ENCODE data around the gene CAPN11.
"Not testable (repeated sequence)": the region's sequence is repeated elsewhere in the genome, so short reads cannot be mapped to it uniquely, and the experiment has no call there.

The CAPN11 gene

DNA sequence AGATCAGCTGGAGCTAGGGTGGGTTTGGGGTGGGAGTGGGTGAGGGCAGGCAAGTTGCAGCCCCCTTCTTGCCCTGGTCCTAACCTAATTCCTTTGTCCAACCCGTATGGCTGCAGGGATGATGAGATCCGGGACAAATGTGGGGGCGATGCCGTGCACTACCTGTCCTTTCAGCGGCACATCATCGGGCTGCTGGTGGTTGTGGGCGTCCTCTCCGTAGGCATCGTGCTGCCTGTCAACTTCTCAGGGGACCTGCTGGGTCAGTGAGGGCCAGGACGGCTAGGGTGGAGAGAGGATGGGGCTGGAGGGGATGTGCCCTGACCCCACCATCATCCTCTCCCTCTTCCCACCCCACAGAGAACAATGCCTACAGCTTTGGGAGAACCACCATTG, 19.3 kb upstream of the CAPN11 start:
- Histone ChIP-seq H3K79me2 (ENCODE audit: low read length) (no peaks in the 10 kb centered on the region), H3K36me3 (replicated peaks; ENCODE audit: low read depth, low read length) (peaks cover 22% of the 10 kb centered on the region), H3K4me1 (ENCODE audit: low read length) (no peaks in the 10 kb centered on the region), H3K4me2 (ENCODE audit: low read length) (no peak overlapping the region), H3K9ac (ENCODE audit: low read length) (no peak overlapping the region), H3K27ac (ENCODE audit: low read length) (no peak overlapping the region), H4K20me1 (ENCODE audit: insufficient read depth, low read length) (no peaks in the 10 kb centered on the region), H3K27me3 (ENCODE audit: low read depth, low read length) (no peaks in the 10 kb centered on the region), H2AFZ (ENCODE audit: low read depth, low read length) (no peak overlapping the region), H3K9me3 (ENCODE audit: insufficient read depth, low read length) (no peaks in the 10 kb centered on the region), H3K4me3 (ENCODE audit: low read length) (no peak overlapping the region)
- TF ChIP-seq, protein P1, sequence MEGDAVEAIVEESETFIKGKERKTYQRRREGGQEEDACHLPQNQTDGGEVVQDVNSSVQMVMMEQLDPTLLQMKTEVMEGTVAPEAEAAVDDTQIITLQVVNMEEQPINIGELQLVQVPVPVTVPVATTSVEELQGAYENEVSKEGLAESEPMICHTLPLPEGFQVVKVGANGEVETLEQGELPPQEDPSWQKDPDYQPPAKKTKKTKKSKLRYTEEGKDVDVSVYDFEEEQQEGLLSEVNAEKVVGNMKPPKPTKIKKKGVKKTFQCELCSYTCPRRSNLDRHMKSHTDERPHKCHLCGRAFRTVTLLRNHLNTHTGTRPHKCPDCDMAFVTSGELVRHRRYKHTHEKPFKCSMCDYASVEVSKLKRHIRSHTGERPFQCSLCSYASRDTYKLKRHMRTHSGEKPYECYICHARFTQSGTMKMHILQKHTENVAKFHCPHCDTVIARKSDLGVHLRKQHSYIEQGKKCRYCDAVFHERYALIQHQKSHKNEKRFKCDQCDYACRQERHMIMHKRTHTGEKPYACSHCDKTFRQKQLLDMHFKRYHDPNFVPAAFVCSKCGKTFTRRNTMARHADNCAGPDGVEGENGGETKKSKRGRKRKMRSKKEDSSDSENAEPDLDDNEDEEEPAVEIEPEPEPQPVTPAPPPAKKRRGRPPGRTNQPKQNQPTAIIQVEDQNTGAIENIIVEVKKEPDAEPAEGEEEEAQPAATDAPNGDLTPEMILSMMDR (IDR thresholded peaks at IDR 0.05; ENCODE audit: low read depth, low read length), result no peak
- no peak for TF ChIP-seq EZH2phosphoT487 (IDR thresholded peaks at IDR 0.05; ENCODE audit: low read depth)

DNA sequence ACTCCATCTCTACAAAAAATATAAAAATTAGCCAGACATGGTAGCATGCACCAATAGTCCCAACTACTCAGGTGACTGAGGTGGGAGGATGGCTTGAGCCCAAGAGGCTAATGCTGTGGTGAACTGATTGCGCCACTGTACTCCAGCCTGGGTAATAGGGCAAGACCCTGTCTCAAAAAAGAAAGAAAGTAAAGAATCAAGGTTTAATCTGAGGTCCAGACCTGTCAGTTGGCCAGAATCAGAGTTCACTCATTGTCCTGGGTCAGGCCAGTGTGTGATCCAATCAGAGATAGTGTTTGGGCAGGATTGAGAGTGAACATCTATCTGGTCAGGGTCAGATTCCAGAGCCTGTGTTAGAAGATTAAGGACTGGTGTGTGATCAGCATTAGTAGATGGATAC, 15.8 kb upstream of the CAPN11 start:
- H2AFZ ChIP-seq (ENCODE audit: low read depth, low read length), result no peak overlapping the region
- no peak overlapping the region for H3K27ac ChIP-seq (ENCODE audit: low read length)
- no peaks in the 10 kb centered on the region for H3K9me3 ChIP-seq (ENCODE audit: insufficient read depth, low read length)
- no peak overlapping the region for H3K4me2 ChIP-seq (ENCODE audit: low read length)
- peaks cover 3% of the 10 kb centered on the region; the same call in 1 of the 2 replicates for H4K20me1 ChIP-seq (ENCODE audit: insufficient read depth, low read length)
- TF ChIP-seq, protein P1 (IDR thresholded peaks at IDR 0.05; ENCODE audit: low read depth, low read length), result no peak
- no peak for TF ChIP-seq EZH2phosphoT487 (IDR thresholded peaks at IDR 0.05; ENCODE audit: low read depth)
- no peaks in the 10 kb centered on the region for H3K4me1 ChIP-seq (ENCODE audit: low read length)
- no peaks in the 10 kb centered on the region for H3K27me3 ChIP-seq (ENCODE audit: low read depth, low read length)
- no peaks in the 10 kb centered on the region for H3K79me2 ChIP-seq (ENCODE audit: low read length)
- H3K4me3 ChIP-seq (ENCODE audit: low read length), result no peak overlapping the region
- H3K36me3 ChIP-seq (replicated peaks; ENCODE audit: low read depth, low read length), result peaks cover 16% of the 10 kb centered on the region
- H3K9ac ChIP-seq (ENCODE audit: low read length), result no peak overlapping the region

DNA sequence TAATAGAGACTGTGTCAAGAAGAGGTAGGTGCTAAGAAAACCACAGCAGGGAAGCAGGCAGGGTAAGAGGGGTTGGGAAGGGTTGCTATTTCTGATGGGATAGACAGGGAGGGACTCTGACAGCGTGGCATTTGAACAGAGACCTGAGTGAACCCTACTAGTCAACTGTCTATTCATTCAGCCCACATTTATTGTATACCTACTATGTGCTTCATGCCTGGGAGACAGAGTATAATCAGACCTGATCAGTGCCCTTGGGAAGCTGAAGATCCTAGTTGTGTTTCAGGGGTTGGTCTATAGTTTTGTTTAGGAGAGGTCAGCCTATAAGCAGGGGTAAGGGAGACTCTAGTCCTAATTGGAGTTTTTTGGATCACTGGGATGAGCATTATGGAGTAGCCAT, 14.9 kb upstream of the CAPN11 start:
- Histone ChIP-seq H3K4me3 (ENCODE audit: low read length) (no peak overlapping the region), H3K27ac (ENCODE audit: low read length) (no peak overlapping the region), H3K27me3 (ENCODE audit: low read depth, low read length) (no peaks in the 10 kb centered on the region), H3K4me2 (ENCODE audit: low read length) (no peak overlapping the region), H3K4me1 (ENCODE audit: low read length) (no peaks in the 10 kb centered on the region), H3K9ac (ENCODE audit: low read length) (no peak overlapping the region), H4K20me1 (ENCODE audit: insufficient read depth, low read length) (peaks cover 3% of the 10 kb centered on the region; the same call in 1 of the 2 replicates), H3K79me2 (ENCODE audit: low read length) (no peaks in the 10 kb centered on the region), H3K36me3 (replicated peaks; ENCODE audit: low read depth, low read length) (peaks cover 16% of the 10 kb centered on the region), H3K9me3 (ENCODE audit: insufficient read depth, low read length) (no peaks in the 10 kb centered on the region), H2AFZ (ENCODE audit: low read depth, low read length) (no peak overlapping the region)
- TF ChIP-seq, protein P1 (IDR thresholded peaks at IDR 0.05; ENCODE audit: low read depth, low read length), result no peak
- TF ChIP-seq EZH2phosphoT487 (IDR thresholded peaks at IDR 0.05; ENCODE audit: low read depth), result no peak

DNA sequence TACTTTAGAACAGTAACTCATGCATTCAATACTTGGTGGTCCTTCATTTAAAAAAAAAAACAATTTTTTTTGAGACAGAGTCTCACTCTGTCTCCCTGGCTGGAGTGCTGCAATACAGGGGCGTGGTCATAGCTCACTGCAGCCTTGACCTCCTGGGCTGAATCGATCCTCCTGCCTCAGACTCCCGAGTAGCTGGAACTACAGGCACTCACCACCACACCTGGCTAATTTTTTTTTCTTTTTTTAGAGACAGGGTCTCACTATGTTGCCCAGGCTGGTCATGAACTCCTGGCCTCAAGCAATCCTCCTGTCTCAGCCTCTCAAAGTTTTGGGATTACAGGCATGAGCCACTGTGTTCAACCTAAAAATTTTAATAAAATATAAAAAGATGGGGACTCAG, 14.1 kb upstream of the CAPN11 start:
- H3K36me3 ChIP-seq (replicated peaks; ENCODE audit: low read depth, low read length), result peaks cover 21% of the 10 kb centered on the region
- not testable (repeated sequence) for H3K4me3 ChIP-seq (ENCODE audit: low read length)

DNA sequence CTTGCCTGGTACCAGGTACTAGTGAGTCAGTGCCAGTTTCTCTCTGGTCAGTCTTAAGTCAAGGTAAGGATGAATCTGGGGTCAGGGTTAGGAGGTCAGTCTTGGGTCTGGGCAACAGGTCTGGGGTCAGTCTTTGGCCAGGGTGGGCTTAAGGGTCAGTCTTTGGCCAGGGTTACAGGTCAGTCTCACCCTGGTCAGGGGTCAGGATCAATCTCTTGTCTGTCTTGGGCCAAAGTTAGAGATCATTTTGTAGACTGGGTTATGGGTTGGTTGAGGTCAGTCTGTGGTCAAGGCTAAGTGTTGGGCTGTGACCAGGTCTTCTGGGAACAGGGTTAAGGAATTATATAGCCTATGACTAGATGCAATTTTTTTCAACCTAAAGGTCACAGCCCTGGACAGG, 12.8 kb upstream of the CAPN11 start:
- TF ChIP-seq, protein P1 (IDR thresholded peaks at IDR 0.05; ENCODE audit: low read depth, low read length), result no peak
- TF ChIP-seq EZH2phosphoT487 (IDR thresholded peaks at IDR 0.05; ENCODE audit: low read depth), result no peak
- Histone ChIP-seq H3K79me2 (ENCODE audit: low read length) (no peaks in the 10 kb centered on the region), H3K27ac (ENCODE audit: low read length) (no peak overlapping the region), H3K4me2 (ENCODE audit: low read length) (no peak overlapping the region), H3K36me3 (replicated peaks; ENCODE audit: low read depth, low read length) (peaks cover 14% of the 10 kb centered on the region), H3K27me3 (ENCODE audit: low read depth, low read length) (no peaks in the 10 kb centered on the region), H3K9me3 (ENCODE audit: insufficient read depth, low read length) (no peaks in the 10 kb centered on the region), H2AFZ (ENCODE audit: low read depth, low read length) (no peak overlapping the region), H3K4me1 (ENCODE audit: low read length) (no peaks in the 10 kb centered on the region), H3K9ac (ENCODE audit: low read length) (no peak overlapping the region), H4K20me1 (ENCODE audit: insufficient read depth, low read length) (peaks cover 3% of the 10 kb centered on the region; the same call in 1 of the 2 replicates), H3K4me3 (ENCODE audit: low read length) (no peak overlapping the region)

More for the DNA sequence above, 14.1 kb upstream of the CAPN11 start:
- not testable (repeated sequence) for H4K20me1 ChIP-seq (ENCODE audit: insufficient read depth, low read length); H3K27me3 ChIP-seq (ENCODE audit: low read depth, low read length); H3K79me2 ChIP-seq (ENCODE audit: low read length); H3K4me1 ChIP-seq (ENCODE audit: low read length); H3K27ac ChIP-seq (ENCODE audit: low read length); H3K4me2 ChIP-seq (ENCODE audit: low read length); H2AFZ ChIP-seq (ENCODE audit: low read depth, low read length); H3K9me3 ChIP-seq (ENCODE audit: insufficient read depth, low read length); H3K9ac ChIP-seq (ENCODE audit: low read length)

Measured in OCI-LY3 (cell line).